GM21423 (cell line): ENCODE measurements around the gene PTGES.

Source experiments
- ATAC-seq: cut with Tn5 transposase; IDR thresholded peaks from one replicate; pipeline ENCODE4 v1.9.1; 2021; ENCODE audit warnings: mild to moderate bottlenecking, moderate library complexity; ENCODE audit not compliant: unreplicated experiment

The PTGES gene

GRCh38 chr9:129748249-129748648, 4.6 kb downstream of the PTGES start:
- ATAC-seq = no peak

GRCh38 chr9:129746092-129746777, 6.6 kb downstream of the PTGES start:
- no peak for ATAC-seq

GRCh38 chr9:129745200-129745599, 7.6 kb downstream of the PTGES start:
- ATAC-seq = no peak

- no peak for ATAC-seq
These were observed 12.0 kb downstream of the PTGES start for GRCh38 chr9:129740666-129741464.

GRCh38 chr9:129740174-129740573, 12.7 kb downstream of the PTGES start:
- ATAC-seq = no peak

GRCh38 chr9:129739432-129739831, 13.4 kb downstream of the PTGES start:
- ATAC-seq = no peak

- peak; percentile 55 for ATAC-seq
These were observed 15.2 kb downstream of the PTGES start for GRCh38 chr9:129737479-129738274.

GRCh38 chr9:129736334-129736733, 16.5 kb downstream of the PTGES start:
- no peak for ATAC-seq

GRCh38 chr9:129735546-129735945, 17.3 kb downstream of the PTGES start:
- no peak for ATAC-seq

- no peak for ATAC-seq
These were observed 19.2 kb downstream of the PTGES start for GRCh38 chr9:129733632-129733953.

- no peak for ATAC-seq
These were observed 19.8 kb downstream of the PTGES start for GRCh38 chr9:129732946-129733631.

GRCh38 chr9:129732100-129732499, 20.7 kb downstream of the PTGES start:
- no peak for ATAC-seq

GRCh38 chr9:129731477-129732085, 21.3 kb downstream of the PTGES start:
- no peak for ATAC-seq

- ATAC-seq = no peak
These were observed 24.1 kb downstream of the PTGES start for GRCh38 chr9:129728744-129729143.

GRCh38 chr9:129726322-129727160, 26.3 kb downstream of the PTGES start:
- no peak for ATAC-seq

- ATAC-seq = no peak
These were observed 27.0 kb downstream of the PTGES start for GRCh38 chr9:129725795-129726251.

- no peak for ATAC-seq
These were observed 28.2 kb downstream of the PTGES start for GRCh38 chr9:129724456-129725190.

- ATAC-seq = no peak
These were observed 29.9 kb downstream of the PTGES start for GRCh38 chr9:129722913-129723312.
